Measurements from ENCODE around the gene PLEK2. TPM values are rescaled to one million over a fixed set of nuclear protein-coding genes. Genes with fewer than 3 reads are reported as not detected.

The PLEK2 gene
- total RNA-seq, 1 experiment from 2014 or later: 1.3 TPM

- 0 out of 2 replicates have a peak, but pooled peaks have one; percentile 20 for TF ChIP-seq FOXP4 (CRISPR knock-in tag; IDR thresholded peaks at IDR 0.05)
- no peak for TF ChIP-seq ZBTB21 (CRISPR knock-in tag; IDR thresholded peaks at IDR 0.05; ENCODE audit: borderline replicate concordance)
- no peak for TF ChIP-seq PRDM15 (CRISPR knock-in tag; IDR thresholded peaks at IDR 0.05)
- TF ChIP-seq GTF2I (CRISPR knock-in tag; conservative IDR thresholded peaks at IDR 0.05): no peak
- no peak for TF ChIP-seq PRRX2 (CRISPR knock-in tag; IDR thresholded peaks at IDR 0.05)
- peak; percentile 73; the same call in 1 of the 2 replicates for TF ChIP-seq ARID4B (CRISPR knock-in tag; IDR thresholded peaks at IDR 0.05; ENCODE audit: borderline replicate concordance)
- peak; percentile 48; the same call in 1 of the 2 replicates for TF ChIP-seq TEAD1 (CRISPR knock-in tag; IDR thresholded peaks at IDR 0.05)
- TF ChIP-seq IRF2 (CRISPR knock-in tag; IDR thresholded peaks at IDR 0.05; ENCODE audit: borderline replicate concordance, low read depth): no peak
- no peak for TF ChIP-seq CREM (CRISPR knock-in tag; IDR thresholded peaks at IDR 0.05)
- no peak for TF ChIP-seq AFF4 (CRISPR knock-in tag; IDR thresholded peaks at IDR 0.05; ENCODE audit: borderline replicate concordance)
- no peak for TF ChIP-seq JAZF1 (CRISPR knock-in tag; IDR thresholded peaks at IDR 0.05)
- TF ChIP-seq NFATC4 (CRISPR knock-in tag; IDR thresholded peaks at IDR 0.05): no peak
- no peak for TF ChIP-seq IRF1 (CRISPR knock-in tag; IDR thresholded peaks at IDR 0.05)
- peak; percentile 91 for TF ChIP-seq USF2 (CRISPR knock-in tag; IDR thresholded peaks at IDR 0.05)
- no peak for TF ChIP-seq ZNF532 (CRISPR knock-in tag; IDR thresholded peaks at IDR 0.05; ENCODE audit: borderline replicate concordance)
- no peak for TF ChIP-seq ZMAT4 (CRISPR knock-in tag; IDR thresholded peaks at IDR 0.05)
- no peak for TF ChIP-seq FOXJ3 (CRISPR knock-in tag; IDR thresholded peaks at IDR 0.05; ENCODE audit: borderline replicate concordance)
Measured at GRCh38 chr14:67359775-67360469, 52.0 kb downstream of the PLEK2 start, which contains the start of the genes ATP6V1D and EIF2S1 (continued).
